GM18868 (cell line): ENCODE results near the gene VPS33B.

ENCODE experiments used
- ATAC-seq: cut with Tn5 transposase; IDR thresholded peaks from one replicate; pipeline ENCODE4 v1.9.1; 2021; ENCODE audit warnings: mild to moderate bottlenecking, moderate library complexity; ENCODE audit not compliant: unreplicated experiment

Gene VPS33B

DNA sequence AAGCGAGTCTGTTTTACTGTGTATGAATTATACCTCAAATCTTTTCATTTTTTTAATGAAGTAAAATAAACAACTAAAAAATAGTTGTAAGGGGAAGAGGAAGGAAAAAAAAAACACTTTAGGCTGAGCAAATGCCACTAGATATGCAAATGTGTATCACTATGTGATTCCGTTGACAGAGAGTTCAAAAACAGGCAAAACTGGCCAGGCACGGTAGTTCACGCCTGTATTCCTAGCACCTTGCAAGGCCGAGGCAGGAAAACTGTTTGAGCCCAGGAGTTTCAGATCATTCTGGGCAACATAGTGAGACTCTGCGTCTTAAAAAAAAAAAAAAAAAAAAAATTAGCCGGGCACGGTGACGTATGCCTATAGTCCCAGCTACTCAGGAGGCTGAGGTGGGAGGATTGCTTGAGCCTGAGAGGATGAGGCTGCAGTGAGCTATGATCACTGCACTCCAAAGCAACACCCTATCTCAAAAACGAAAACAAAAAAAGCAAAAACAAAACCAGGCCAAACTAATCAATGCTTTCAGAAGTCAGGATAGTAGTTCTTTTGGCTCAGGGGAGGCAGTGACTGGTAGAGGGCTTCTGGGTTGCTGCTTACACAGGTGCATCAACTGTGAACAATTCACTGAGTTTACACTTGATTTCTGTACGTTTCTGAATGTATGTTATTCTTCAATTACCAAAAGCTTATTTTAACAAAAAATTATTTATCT, 35.4 kb downstream of the VPS33B start:
- ATAC-seq = peak; percentile 52

GRCh38 chr15:90982135-90982534, 40.3 kb downstream of the VPS33B start:
- ATAC-seq = peak; percentile 55

DNA sequence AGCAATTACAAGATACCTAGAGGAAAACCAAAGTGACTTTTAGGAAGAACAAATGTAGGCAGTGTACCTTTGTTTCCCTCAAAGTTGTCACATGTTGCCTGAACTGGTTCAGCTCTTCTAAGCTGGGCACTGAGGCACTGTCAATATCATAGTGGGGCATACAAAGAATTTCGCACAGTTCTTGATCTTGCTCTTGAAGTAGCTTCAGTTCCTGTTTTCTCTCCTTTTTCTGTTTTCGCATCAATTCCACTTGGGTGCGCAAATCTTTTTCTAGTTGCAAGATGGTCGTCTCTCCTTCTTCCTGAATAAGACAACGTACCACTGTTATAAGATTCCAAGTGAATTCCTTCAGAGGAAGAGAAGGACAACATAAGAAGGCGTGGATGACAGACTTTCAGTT, 40.7 kb downstream of the VPS33B start:
- peak; percentile 86 for ATAC-seq

GRCh38 chr15:90979582-90979981, 42.8 kb downstream of the VPS33B start:
- ATAC-seq = no peak

DNA sequence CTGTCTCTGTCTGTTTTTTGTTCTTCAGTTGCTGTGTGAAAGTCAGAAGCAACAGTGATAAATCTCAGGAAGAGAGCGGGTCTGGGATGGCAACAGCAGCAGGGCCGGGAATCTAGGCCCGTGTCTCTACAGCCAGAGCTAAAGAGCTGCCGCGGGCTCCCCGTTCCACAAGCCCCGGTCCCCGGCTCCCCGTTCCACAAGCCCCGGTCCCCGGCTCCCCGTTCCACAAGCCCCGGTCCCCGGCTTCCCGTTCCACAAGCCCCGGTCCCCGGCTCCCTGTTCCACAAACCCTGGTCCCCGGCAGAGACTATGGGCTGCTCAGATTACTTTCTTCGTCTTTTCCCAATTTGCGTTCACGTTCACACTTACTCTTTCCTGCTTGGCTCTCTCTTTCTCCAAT, 48.2 kb downstream of the VPS33B start:
- ATAC-seq = no peak

DNA sequence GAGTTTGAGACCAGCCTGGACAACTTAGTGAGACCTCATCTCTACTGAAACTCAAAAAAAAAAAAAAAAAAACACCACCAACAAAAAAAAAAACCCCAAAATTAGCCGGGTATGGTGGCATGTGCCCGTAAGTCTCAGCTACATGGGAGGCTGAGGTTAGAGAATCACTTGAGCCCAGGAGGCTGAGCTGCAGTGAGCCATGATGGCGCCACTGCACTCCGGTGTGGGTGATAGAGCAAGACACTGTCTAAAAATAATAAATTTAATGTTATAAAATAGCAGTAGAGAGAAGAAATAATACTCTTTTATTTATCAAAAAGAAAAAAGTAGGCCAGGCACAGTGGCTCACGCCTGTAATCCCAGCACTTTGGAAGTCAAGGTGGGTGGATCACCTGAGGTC, 50.3 kb downstream of the VPS33B start:
- ATAC-seq = no peak

GRCh38 chr15:90970274-90970673, 52.1 kb downstream of the VPS33B start:
- no peak for ATAC-seq

- no peak for ATAC-seq
Observed at GRCh38 chr15:90968434-90968833, 54.0 kb downstream of the VPS33B start.

- ATAC-seq = no peak
Observed at GRCh38 chr15:90967206-90967605, 55.2 kb downstream of the VPS33B start.

- no peak for ATAC-seq
Observed at GRCh38 chr15:90966262-90966661, 56.1 kb downstream of the VPS33B start.

GRCh38 chr15:90962021-90962420, 60.4 kb downstream of the VPS33B start:
- no peak for ATAC-seq

GRCh38 chr15:90960298-90961091, 61.9 kb downstream of the VPS33B start:
- no peak for ATAC-seq

DNA sequence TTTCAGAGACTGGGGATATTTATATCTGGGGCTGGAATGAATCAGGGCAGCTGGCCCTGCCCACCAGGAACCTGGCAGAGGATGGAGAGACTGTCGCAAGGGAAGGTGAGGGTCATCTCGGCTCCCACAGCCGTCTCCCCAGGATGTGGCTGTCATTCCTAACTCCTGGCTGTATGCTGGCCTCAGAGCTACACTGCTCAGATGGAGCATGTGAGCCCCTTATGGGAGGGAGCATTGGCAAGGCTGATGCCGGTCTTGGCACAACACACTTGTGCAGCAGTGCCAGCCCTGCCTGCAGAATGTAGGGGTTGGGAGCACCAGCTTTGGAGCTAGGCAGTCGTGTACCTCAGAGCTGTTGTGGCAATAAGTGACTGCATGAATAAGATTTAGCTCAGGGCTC, 62.5 kb downstream of the VPS33B start:
- ATAC-seq = no peak

- ATAC-seq = no peak
Observed at GRCh38 chr15:90959028-90959595, 63.3 kb downstream of the VPS33B start.

GRCh38 chr15:90957791-90958190, 64.6 kb downstream of the VPS33B start:
- no peak for ATAC-seq

DNA sequence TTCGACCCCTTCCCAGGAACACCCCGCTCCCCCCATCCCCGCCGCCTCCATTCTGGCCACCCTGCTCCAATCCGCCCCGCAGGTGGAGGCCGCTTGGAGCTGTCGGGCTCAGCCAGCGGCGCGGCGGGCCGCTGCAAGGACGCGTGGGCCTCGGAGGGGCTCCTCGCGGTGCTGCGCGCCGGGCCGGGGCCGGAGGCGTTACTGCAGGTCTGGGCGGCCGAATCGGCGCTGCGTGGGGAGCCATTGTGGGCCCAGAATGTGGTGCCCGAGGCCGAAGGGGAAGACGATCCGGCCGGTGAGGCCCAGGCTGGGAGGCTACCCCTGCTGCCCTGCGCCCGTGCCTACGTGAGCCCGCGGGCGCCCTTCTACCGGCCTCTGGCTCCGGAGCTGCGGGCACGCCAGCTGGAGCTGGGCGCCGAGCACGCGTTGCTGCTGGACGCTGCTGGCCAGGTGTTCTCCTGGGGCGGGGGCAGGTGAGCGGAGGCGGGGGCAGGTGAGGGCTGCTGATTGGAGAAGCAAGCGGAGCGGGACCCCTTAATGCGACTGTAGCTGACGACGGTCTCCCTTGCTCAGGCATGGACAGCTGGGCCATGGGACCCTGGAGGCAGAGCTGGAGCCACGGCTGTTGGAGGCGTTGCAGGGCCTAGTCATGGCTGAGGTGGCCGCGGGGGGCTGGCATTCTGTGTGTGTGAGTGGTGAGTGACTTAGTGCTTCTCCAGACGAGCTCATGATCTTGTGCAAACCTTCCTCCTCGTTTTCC, 65.2 kb downstream of the VPS33B start:
- no peak for ATAC-seq

- ATAC-seq = no peak
Observed at GRCh38 chr15:90956274-90957030, 65.9 kb downstream of the VPS33B start.

GRCh38 chr15:90955624-90956273, 66.6 kb downstream of the VPS33B start:
- ATAC-seq = no peak

DNA sequence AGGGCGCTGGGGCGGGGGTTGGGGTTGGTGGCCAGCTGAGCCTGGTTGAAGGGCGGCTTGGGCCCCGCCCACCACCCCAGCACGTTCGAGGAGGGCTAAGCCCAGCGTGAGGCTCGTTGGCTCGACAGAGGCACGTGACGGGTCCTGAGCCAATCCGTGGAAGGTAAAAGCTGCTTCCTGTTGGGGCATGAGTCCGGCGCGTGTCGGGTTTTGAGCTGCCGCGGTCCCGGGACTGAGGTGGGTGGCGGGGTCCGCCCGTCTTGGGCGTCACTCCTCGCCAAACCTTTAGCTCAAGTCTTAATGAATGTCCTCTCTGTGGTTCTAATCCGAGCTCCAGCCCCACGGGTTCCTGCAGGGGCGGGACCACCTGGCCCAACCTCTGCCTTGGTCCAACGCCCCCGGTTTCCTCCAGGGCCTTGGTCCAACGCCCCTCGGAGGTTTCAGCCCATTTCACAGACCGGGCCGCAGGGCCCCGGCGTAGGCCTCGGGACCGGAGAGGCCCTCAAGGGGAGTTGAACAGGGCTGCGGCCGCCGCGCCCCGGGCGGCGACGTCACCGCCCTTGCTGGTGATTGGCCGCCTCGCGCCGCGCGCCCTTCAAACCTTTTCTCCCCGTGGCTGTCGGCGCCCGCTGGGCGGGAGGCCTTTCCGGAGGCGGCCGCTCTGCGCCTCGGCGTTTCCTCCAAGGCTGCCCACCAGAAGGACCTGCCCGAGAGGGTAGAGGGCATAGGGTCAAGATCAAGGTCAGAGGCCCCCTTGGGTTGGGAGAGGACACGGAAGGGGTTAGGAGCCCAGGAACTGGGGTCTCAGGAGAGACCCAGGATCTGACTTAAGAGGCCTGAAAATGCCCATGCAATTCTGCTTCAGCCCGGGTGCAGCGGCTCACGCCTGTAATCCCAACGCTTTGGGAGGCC, 67.4 kb downstream of the VPS33B start, which contains the start of gene RCCD1:
TSS of gene RCCD1 (plus strand) at position 173 of the 912 bp plus-strand sequence. CDS start 1,851 bp downstream, outside the sequence.
- peak; percentile 95 for ATAC-seq
